ENCODE data around the gene CFAP300. TPM values are rescaled to one million over a fixed set of nuclear protein-coding genes. Genes with fewer than 3 reads are reported as not detected.

Gene CFAP300
- total and polyA plus RNA-seq, 2 donors (not counting 1 experiment from before 2014, with no cell fraction given) = 6.4 to 7.9 TPM

GRCh38 chr11:102118937-102119336, 71.7 kb downstream of the CFAP300 start:
- TF ChIP-seq EZH2 (IDR thresholded peaks at IDR 0.05; ENCODE audit: low read length, missing control alignments) (no peak), CTCF (conservative IDR thresholded peaks at IDR 0.05 in 1 of 2, IDR thresholded peaks at IDR 0.05 in 1 of 2; ENCODE audit: low read depth in 1 of 2, low read length in 2 of 2) (no peak)
- H3K79me2 ChIP-seq (ENCODE audit: control insufficient read depth, insufficient read depth, low read length) = peaks cover 99% of the 10 kb centered on the region
- peaks cover 18% of the 10 kb centered on the region for H3K4me1 ChIP-seq (ENCODE audit: control insufficient read depth, extremely low read depth, insufficient read depth, low read length)
- no peak overlapping the region for H2AFZ ChIP-seq (ENCODE audit: low read length)
- no peak for DNase-seq (ENCODE audit: low read depth in 2 of 2)
- H4K20me1 ChIP-seq (ENCODE audit: control insufficient read depth, extremely low read depth, insufficient read depth, low read length) = no peaks in the 10 kb centered on the region
- no peaks in the 10 kb centered on the region for H3K36me3 ChIP-seq (ENCODE audit: control insufficient read depth, insufficient read depth, low read length)
- H3K9ac ChIP-seq (ENCODE audit: insufficient read depth, low read length) = no peak overlapping the region
- no peak overlapping the region for H3K4me2 ChIP-seq (ENCODE audit: extremely low read depth, insufficient read depth, low read length)
- no peak overlapping the region for H3K27ac ChIP-seq (ENCODE audit: insufficient read depth, low read length)
- no peak overlapping the region for H3K4me3 ChIP-seq (replicated peaks in 1 of 4; ENCODE audit: control extremely low read depth in 1 of 4, insufficient read depth in 1 of 4, low read depth in 3 of 4, low read length in 4 of 4)
- H3K27me3 ChIP-seq (ENCODE audit: control insufficient read depth, insufficient read depth, low read length) = no peaks in the 10 kb centered on the region
- H3K9me3 ChIP-seq (ENCODE audit: control insufficient read depth, insufficient read depth, low read depth, low read length) = no peaks in the 10 kb centered on the region

GRCh38 chr11:102119997-102120396, 72.8 kb downstream of the CFAP300 start:
- Histone ChIP-seq H3K4me2 (ENCODE audit: extremely low read depth, insufficient read depth, low read length) (peak overlapping the region; percentile 61), H3K4me3 (replicated peaks in 1 of 4; ENCODE audit: control extremely low read depth in 1 of 4, insufficient read depth in 1 of 4, low read depth in 3 of 4, low read length in 4 of 4) (peak overlapping the region in 1 of 4 experiments; percentile 23), H3K4me1 (ENCODE audit: control insufficient read depth, extremely low read depth, insufficient read depth, low read length) (peaks cover 15% of the 10 kb centered on the region), H3K79me2 (ENCODE audit: control insufficient read depth, insufficient read depth, low read length) (peaks cover 99% of the 10 kb centered on the region), H3K36me3 (ENCODE audit: control insufficient read depth, insufficient read depth, low read length) (no peaks in the 10 kb centered on the region), H3K27ac (ENCODE audit: insufficient read depth, low read length) (peak overlapping the region; percentile 28), H3K27me3 (ENCODE audit: control insufficient read depth, insufficient read depth, low read length) (no peaks in the 10 kb centered on the region), H2AFZ (ENCODE audit: low read length) (no peak overlapping the region), H4K20me1 (ENCODE audit: control insufficient read depth, extremely low read depth, insufficient read depth, low read length) (no peaks in the 10 kb centered on the region), H3K9me3 (ENCODE audit: control insufficient read depth, insufficient read depth, low read depth, low read length) (no peaks in the 10 kb centered on the region), H3K9ac (ENCODE audit: insufficient read depth, low read length) (no peak overlapping the region)
- DNase-seq (ENCODE audit: low read depth in 2 of 2) = peak; percentile 32 to 66
- TF ChIP-seq EZH2 (IDR thresholded peaks at IDR 0.05; ENCODE audit: low read length, missing control alignments) (no peak), CTCF (conservative IDR thresholded peaks at IDR 0.05 in 1 of 2, IDR thresholded peaks at IDR 0.05 in 1 of 2; ENCODE audit: low read depth in 1 of 2, low read length in 2 of 2) (no peak)

- TF ChIP-seq EZH2 (IDR thresholded peaks at IDR 0.05; ENCODE audit: low read length, missing control alignments) (no peak), CTCF (conservative IDR thresholded peaks at IDR 0.05 in 1 of 2, IDR thresholded peaks at IDR 0.05 in 1 of 2; ENCODE audit: low read depth in 1 of 2, low read length in 2 of 2) (no peak)
- Histone ChIP-seq H3K9me3 (ENCODE audit: control insufficient read depth, insufficient read depth, low read depth, low read length) (no peaks in the 10 kb centered on the region), H3K4me1 (ENCODE audit: control insufficient read depth, extremely low read depth, insufficient read depth, low read length) (peaks cover 12% of the 10 kb centered on the region), H3K27me3 (ENCODE audit: control insufficient read depth, insufficient read depth, low read length) (no peaks in the 10 kb centered on the region), H3K27ac (ENCODE audit: insufficient read depth, low read length) (no peak overlapping the region), H3K4me3 (replicated peaks in 1 of 4; ENCODE audit: control extremely low read depth in 1 of 4, insufficient read depth in 1 of 4, low read depth in 3 of 4, low read length in 4 of 4) (peak overlapping the region in 1 of 4 experiments; percentile 23), H3K9ac (ENCODE audit: insufficient read depth, low read length) (no peak overlapping the region), H2AFZ (ENCODE audit: low read length) (no peak overlapping the region), H4K20me1 (ENCODE audit: control insufficient read depth, extremely low read depth, insufficient read depth, low read length) (no peaks in the 10 kb centered on the region), H3K79me2 (ENCODE audit: control insufficient read depth, insufficient read depth, low read length) (peaks cover 99% of the 10 kb centered on the region), H3K36me3 (ENCODE audit: control insufficient read depth, insufficient read depth, low read length) (no peaks in the 10 kb centered on the region), H3K4me2 (ENCODE audit: extremely low read depth, insufficient read depth, low read length) (peak overlapping the region; percentile 61)
- DNase-seq (ENCODE audit: low read depth in 2 of 2) = peak in 1 of 2 donors; percentile 32
These were observed 73.3 kb downstream of the CFAP300 start for GRCh38 chr11:102120437-102120973.
